Astrocyte (in vitro differentiated cells and primary cell): ENCODE measurements around the gene CTDSPL. TPM values are rescaled to one million over a fixed set of nuclear protein-coding genes. Genes with fewer than 3 reads are reported as not detected.

Source experiments
- DNase-seq: peaks from one replicate; pipeline ENCODE4 v3.0.0-alpha.2; 2010; ENCODE audit warnings: low read depth
- FAIRE-seq: peaks from 2 replicates; lab custom pipeline; 2011; peaks lifted over from hg19 to GRCh38; lab: Jason Lieb, UNC
- H2AFZ ChIP-seq: 2 replicates; pipeline ENCODE4 v1.6.0; 2012; ENCODE audit warnings: low read depth, low read length, inconsistent platforms
- H3K27ac ChIP-seq: 2 replicates; pipeline ENCODE4 v1.5.1; 2011; ENCODE audit warnings: low read depth, low read length, inconsistent platforms
- H3K27me3 ChIP-seq: 2 replicates; pipeline ENCODE4 v1.6.0; 2011; ENCODE audit warnings: low read length, inconsistent platforms; ENCODE audit not compliant: insufficient read depth
- H3K36me3 ChIP-seq: 2 replicates; pipeline ENCODE4 v1.5.1; 2011; ENCODE audit warnings: low read length, inconsistent platforms; ENCODE audit not compliant: insufficient read depth
- H3K4me1 ChIP-seq: 2 replicates; pipeline ENCODE4 v1.5.1; 2011; ENCODE audit warnings: low read length, inconsistent platforms; ENCODE audit not compliant: insufficient read depth
- H3K4me2 ChIP-seq: 2 replicates; pipeline ENCODE4 v1.6.0; 2012; ENCODE audit warnings: low read length, inconsistent platforms
- H3K4me3 ChIP-seq: 2 replicates; pipeline ENCODE4 v1.5.1; 2011; ENCODE audit warnings: low read depth, mild to moderate bottlenecking, low read length, inconsistent platforms; ENCODE audit not compliant: insufficient read depth
- H3K79me2 ChIP-seq: 2 replicates; pipeline ENCODE4 v1.6.0; 2012; ENCODE audit warnings: mild to moderate bottlenecking, low read length, inconsistent platforms; ENCODE audit not compliant: insufficient read depth
- H3K9ac ChIP-seq: 2 replicates; pipeline ENCODE4 v1.6.0; 2012; ENCODE audit warnings: mild to moderate bottlenecking, low read length, inconsistent platforms
- H3K9me3 ChIP-seq: 2 replicates; pipeline ENCODE4 v1.5.1; 2012; ENCODE audit warnings: low read depth, mild to moderate bottlenecking, low read length, inconsistent platforms; ENCODE audit not compliant: insufficient read depth
- H4K20me1 ChIP-seq: 2 replicates; pipeline ENCODE4 v1.6.0; 2012; ENCODE audit warnings: low read length, inconsistent platforms; ENCODE audit not compliant: insufficient read depth
- H3K27ac Mint-ChIP-seq: one replicate; pipeline ENCODE4 v1.8.0; 2021; ENCODE audit warnings: mild to moderate bottlenecking, mixed read lengths; ENCODE audit not compliant: unreplicated experiment
- H3K27me3 Mint-ChIP-seq: one replicate; pipeline ENCODE4 v1.8.0; 2021; ENCODE audit warnings: low read depth, mixed read lengths; ENCODE audit not compliant: unreplicated experiment
- H3K36me3 Mint-ChIP-seq: one replicate; pipeline ENCODE4 v1.8.0; 2021; ENCODE audit warnings: low read depth, mixed read lengths; ENCODE audit not compliant: unreplicated experiment
- H3K4me1 Mint-ChIP-seq: one replicate; pipeline ENCODE4 v1.8.0; 2021; ENCODE audit warnings: low read depth, mixed read lengths; ENCODE audit not compliant: unreplicated experiment
- H3K4me3 Mint-ChIP-seq: one replicate; pipeline ENCODE4 v1.8.0; 2021; ENCODE audit warnings: mild to moderate bottlenecking, moderate library complexity, mixed read lengths; ENCODE audit not compliant: unreplicated experiment
- H3K9me3 Mint-ChIP-seq: one replicate; pipeline ENCODE4 v1.8.0; 2021; ENCODE audit warnings: mild to moderate bottlenecking, mixed read lengths; ENCODE audit not compliant: unreplicated experiment
- EZH2 ChIP-seq: IDR thresholded peaks from 2 replicates; pipeline ENCODE4 v1.6.1; 2012; ENCODE audit warnings: mild to moderate bottlenecking, low read length, inconsistent platforms; ENCODE audit not compliant: insufficient read depth
- total RNA-seq: library from RNA; stranded (reverse); gene quantifications from 2 replicates; pipeline ENCODE4 v1.2.1, GENCODE V29; 2021
- TF ChIP-seq, protein P1 (sequence below): IDR thresholded peaks from 2 replicates; pipeline ENCODE4 v1.5.1; 2011; ENCODE audit warnings: low read depth, mild to moderate bottlenecking, inconsistent platforms, low read length, moderate library complexity; ENCODE audit not compliant: insufficient read depth

Gene CTDSPL
- total RNA-seq, 1 donor from 2014 or later, result 37.9 TPM

- Histone ChIP-seq H3K27ac (no peak overlapping the region), H4K20me1 (no peaks in the 10 kb centered on the region), H3K79me2 (no peaks in the 10 kb centered on the region), H3K4me3 (no peak overlapping the region), H2AFZ (no peak overlapping the region), H3K9ac (no peak overlapping the region), H3K27me3 (no peaks in the 10 kb centered on the region), H3K36me3 (no peaks in the 10 kb centered on the region), H3K9me3 (no peaks in the 10 kb centered on the region), H3K4me1 (no peaks in the 10 kb centered on the region), H3K4me2 (no peak overlapping the region)
- TF ChIP-seq, protein P1, sequence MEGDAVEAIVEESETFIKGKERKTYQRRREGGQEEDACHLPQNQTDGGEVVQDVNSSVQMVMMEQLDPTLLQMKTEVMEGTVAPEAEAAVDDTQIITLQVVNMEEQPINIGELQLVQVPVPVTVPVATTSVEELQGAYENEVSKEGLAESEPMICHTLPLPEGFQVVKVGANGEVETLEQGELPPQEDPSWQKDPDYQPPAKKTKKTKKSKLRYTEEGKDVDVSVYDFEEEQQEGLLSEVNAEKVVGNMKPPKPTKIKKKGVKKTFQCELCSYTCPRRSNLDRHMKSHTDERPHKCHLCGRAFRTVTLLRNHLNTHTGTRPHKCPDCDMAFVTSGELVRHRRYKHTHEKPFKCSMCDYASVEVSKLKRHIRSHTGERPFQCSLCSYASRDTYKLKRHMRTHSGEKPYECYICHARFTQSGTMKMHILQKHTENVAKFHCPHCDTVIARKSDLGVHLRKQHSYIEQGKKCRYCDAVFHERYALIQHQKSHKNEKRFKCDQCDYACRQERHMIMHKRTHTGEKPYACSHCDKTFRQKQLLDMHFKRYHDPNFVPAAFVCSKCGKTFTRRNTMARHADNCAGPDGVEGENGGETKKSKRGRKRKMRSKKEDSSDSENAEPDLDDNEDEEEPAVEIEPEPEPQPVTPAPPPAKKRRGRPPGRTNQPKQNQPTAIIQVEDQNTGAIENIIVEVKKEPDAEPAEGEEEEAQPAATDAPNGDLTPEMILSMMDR, result no peak
- TF ChIP-seq EZH2, result no peak
- Mint-ChIP-seq H3K27me3 (no peaks in the 10 kb centered on the region), H3K27ac (no peak overlapping the region), H3K4me3 (no peak overlapping the region), H3K36me3 (peaks cover 24% of the 10 kb centered on the region), H3K4me1 (peaks cover 7% of the 10 kb centered on the region), H3K9me3 (no peaks in the 10 kb centered on the region)
- DNase-seq, result no peak
- FAIRE-seq, result no peak
Observed at GRCh38 chr3:37968199-37968598, 106.5 kb downstream of the CTDSPL start.

DNA sequence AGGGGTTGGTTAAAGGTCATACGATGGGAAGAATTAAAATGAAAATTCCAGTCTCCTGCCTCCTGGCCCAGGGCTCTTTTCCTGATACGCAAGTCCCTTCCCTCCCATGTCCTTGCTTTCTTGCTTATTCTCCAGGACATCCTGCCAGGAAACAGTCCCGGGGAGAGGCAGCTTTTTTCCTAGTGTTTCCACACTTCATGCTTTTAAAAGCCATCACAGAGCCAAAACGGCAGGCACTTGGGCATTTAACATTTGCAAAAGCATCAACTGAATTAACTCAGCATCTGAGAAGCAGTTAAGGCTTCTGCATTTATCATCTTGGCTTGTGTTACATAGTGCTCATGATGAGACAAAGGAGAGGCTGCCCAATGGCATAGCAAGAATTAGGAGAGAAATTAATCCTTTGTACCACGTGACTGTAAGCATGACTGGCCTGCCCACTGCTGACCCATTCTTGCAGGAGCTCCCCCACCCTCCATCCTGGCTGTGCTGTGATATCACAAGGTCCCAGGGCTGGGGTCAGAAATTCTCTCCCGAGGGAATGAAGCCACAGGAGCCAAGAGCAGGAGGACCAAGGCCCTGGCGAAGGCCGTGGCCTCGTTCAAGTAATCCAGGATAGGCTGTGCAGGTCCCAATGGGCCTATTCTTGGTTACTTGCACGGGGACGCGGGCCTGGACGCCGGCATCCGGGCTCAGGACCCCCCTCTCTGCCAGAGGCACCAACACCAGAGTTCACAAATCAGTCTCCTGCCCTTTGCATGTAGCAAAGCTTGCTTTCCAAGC lies 107.3 kb downstream of the CTDSPL start:
- H3K36me3 ChIP-seq, result no peaks in the 10 kb centered on the region
- no peaks in the 10 kb centered on the region for H3K79me2 ChIP-seq
- no peak overlapping the region for H3K4me2 ChIP-seq
- H4K20me1 ChIP-seq, result no peaks in the 10 kb centered on the region
- H2AFZ ChIP-seq, result no peak overlapping the region
- H3K9me3 Mint-ChIP-seq, result no peaks in the 10 kb centered on the region
- DNase-seq (no peak), FAIRE-seq (no peak)
- no peak for TF ChIP-seq EZH2
- TF ChIP-seq, protein P1, result no peak
- H3K27ac Mint-ChIP-seq, result no peak overlapping the region
- no peak overlapping the region for H3K4me3 Mint-ChIP-seq
- H3K27me3 Mint-ChIP-seq, result no peaks in the 10 kb centered on the region
- H3K27me3 ChIP-seq, result no peaks in the 10 kb centered on the region
- H3K4me1 ChIP-seq, result no peaks in the 10 kb centered on the region
- H3K27ac ChIP-seq, result no peak overlapping the region
- H3K9ac ChIP-seq, result no peak overlapping the region
- H3K4me1 Mint-ChIP-seq, result peaks cover 6% of the 10 kb centered on the region
- H3K36me3 Mint-ChIP-seq, result peaks cover 28% of the 10 kb centered on the region
- H3K4me3 ChIP-seq, result no peak overlapping the region
- no peaks in the 10 kb centered on the region for H3K9me3 ChIP-seq

DNA sequence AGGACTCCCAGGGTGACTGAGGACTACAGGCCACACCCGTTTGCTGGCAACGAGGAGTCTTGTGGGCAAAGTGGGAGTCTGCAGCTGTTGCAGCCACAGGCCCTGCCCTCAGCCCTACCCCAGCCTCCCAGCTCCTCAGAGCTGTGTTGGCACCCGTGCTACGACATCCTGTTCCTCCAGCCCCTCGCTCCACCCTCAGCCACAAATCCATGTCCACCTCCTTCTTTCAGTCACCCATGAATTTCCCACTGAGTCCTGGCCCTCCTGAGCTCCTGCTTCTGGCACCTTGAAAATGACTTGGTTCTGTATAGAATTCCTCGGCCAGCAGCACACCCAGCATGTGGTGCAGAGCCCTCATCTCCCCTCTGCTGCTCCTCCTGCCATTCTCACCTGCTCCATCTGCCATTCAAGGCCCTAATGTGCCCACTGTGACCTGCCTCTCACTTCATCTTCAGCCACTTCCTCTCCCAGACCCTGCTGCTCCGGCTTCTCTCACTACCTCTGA lies 108.0 kb downstream of the CTDSPL start:
- FAIRE-seq (no peak), DNase-seq (no peak)
- Histone ChIP-seq H3K4me1 (no peaks in the 10 kb centered on the region), H2AFZ (no peak overlapping the region), H3K36me3 (no peaks in the 10 kb centered on the region), H3K79me2 (no peaks in the 10 kb centered on the region), H3K4me3 (no peak overlapping the region), H3K9me3 (no peaks in the 10 kb centered on the region), H3K27ac (no peak overlapping the region), H3K9ac (no peak overlapping the region), H3K4me2 (no peak overlapping the region), H4K20me1 (no peaks in the 10 kb centered on the region), H3K27me3 (no peaks in the 10 kb centered on the region)
- no peaks in the 10 kb centered on the region for H3K9me3 Mint-ChIP-seq
- TF ChIP-seq, protein P1, result no peak
- TF ChIP-seq EZH2, result no peak
- H3K4me1 Mint-ChIP-seq, result peaks cover 4% of the 10 kb centered on the region
- no peaks in the 10 kb centered on the region for H3K27me3 Mint-ChIP-seq
- H3K36me3 Mint-ChIP-seq, result peaks cover 26% of the 10 kb centered on the region
- no peak overlapping the region for H3K4me3 Mint-ChIP-seq
- peak overlapping the region; percentile 3 for H3K27ac Mint-ChIP-seq
